HCT116 (cell line): Measurements from ENCODE around the gene NID2. TPM values are rescaled to one million over a fixed set of nuclear protein-coding genes. Genes with fewer than 3 reads are reported as not detected.

Source experiments
- ATAC-seq: fragments of 200-7000 bp; cut with Tn5 transposase; 2 replicates; pipeline ENCODE4 v1.9.1; 2020; ENCODE audit warnings: mild to moderate bottlenecking, moderate library complexity
- BruUV-seq: library from RNA; stranded (reverse); fragments of 400-500 nt; replicated peaks from 2 replicates; lab custom pipeline; 2021; lab: Mats Ljungman, UMichigan
- CTCF ChIA-PET: fragments of 300-600 bp; sonication (Branson Sonifier 250); formaldehyde crosslinking; loops from one replicate; lab custom pipeline; 2021; ENCODE audit warnings: antibody characterized with exemption; lab: Charles Lee
- POLR2A ChIA-PET: fragments of 300-600, 350-600 bp; sonication (Branson Sonifier 250); formaldehyde crosslinking; loops from one replicate; lab custom pipeline; 2021; ENCODE audit warnings: antibody characterized with exemption; lab: Charles Lee
- RAD21 ChIA-PET, 2 experiments: fragments of 300-600 bp; sonication (Branson Sonifier 250); formaldehyde crosslinking; loops; one replicate each; lab custom pipeline; 2023; ENCODE audit warnings: low total read pairs in 2 of 2; ENCODE audit not compliant: uncharacterized antibody in 2 of 2, unreplicated experiment in 2 of 2, low non-redundant PET in 1 of 2; lab: Charles Lee
- DNase-seq: peaks from one replicate; pipeline ENCODE4 v3.0.0-alpha.2; 2010; ENCODE audit warnings: low read depth, low spot score
- H2AFZ ChIP-seq: fragments of 200-600 bp; shearing (Covaris generic), sonication (generic); 2 replicates; pipeline ENCODE4 v1.6.1; 2017; ENCODE audit warnings: low read depth, mixed run types, mixed read lengths, antibody characterized with exemption, low read length; ENCODE audit not compliant: poor library complexity, severe bottlenecking
- H3K27ac ChIP-seq: 2 replicates; pipeline ENCODE4 v1.5.1; 2012; ENCODE audit warnings: low read depth, low read length
- H3K27me3 ChIP-seq: fragments of 200-600 bp; sonication (generic); 2 replicates; pipeline ENCODE4 v1.6.1; 2016; ENCODE audit warnings: mixed run types, low read length, mixed read lengths; ENCODE audit not compliant: insufficient read depth
- H3K36me3 ChIP-seq, 2 experiments: fragments of 200-500 bp in 1 of 2; fragments of 200-600 bp in 1 of 2; sonication (Bioruptor generic) in 1 of 2; sonication (generic) in 1 of 2; 2 replicates each; pipeline versions ENCODE4 v1.5.1 to v1.6.1; 2014 to 2016; ENCODE audit warnings: low read length in 2 of 2, inconsistent platforms in 1 of 2, mixed read lengths in 1 of 2, mixed run types in 1 of 2; ENCODE audit not compliant: insufficient read depth in 2 of 2, control insufficient read depth in 1 of 2
- H3K4me1 ChIP-seq, 2 experiments: fragments of 200-600 bp in 1 of 2; sonication (generic) in 1 of 2; 2 replicates each; pipeline versions ENCODE4 v1.5.1 to v1.6.1; 2012 to 2017; ENCODE audit warnings: low read length in 2 of 2, inconsistent platforms in 1 of 2, mild to moderate bottlenecking in 1 of 2, mixed read lengths in 1 of 2, mixed run types in 1 of 2, moderate library complexity in 1 of 2; ENCODE audit not compliant: insufficient read depth in 2 of 2, control insufficient read depth in 1 of 2
- H3K4me2 ChIP-seq: fragments of 200-600 bp; sonication (generic); 2 replicates; pipeline ENCODE4 v1.6.1; 2017; ENCODE audit warnings: mixed run types, low read length, mixed read lengths
- H3K4me3 ChIP-seq, 2 experiments: fragments of 200-600 bp in 1 of 2; sonication (generic) in 1 of 2; replicated peaks in 1 of 2; 2 replicates each; pipeline ENCODE4 v1.5.1; 2011 to 2016; ENCODE audit warnings: low read length in 2 of 2, control low read depth in 1 of 2, low read depth in 1 of 2, mild to moderate bottlenecking in 1 of 2, mixed read lengths in 1 of 2, mixed run types in 1 of 2
- H3K79me2 ChIP-seq: fragments of 200-600 bp; sonication (generic); 2 replicates; pipeline ENCODE4 v1.6.1; 2017; ENCODE audit warnings: mild to moderate bottlenecking, mixed run types, low read length, moderate library complexity, mixed read lengths; ENCODE audit not compliant: insufficient read depth
- H3K9ac ChIP-seq: fragments of 200-600 bp; sonication (generic); 2 replicates; pipeline ENCODE4 v1.6.1; 2016; ENCODE audit warnings: low read length, mixed read lengths
- H3K9me2 ChIP-seq: fragments of 200-600 bp; sonication (generic), shearing (Covaris generic); 2 replicates; pipeline ENCODE4 v1.6.1; 2017; ENCODE audit warnings: mixed run types, mild to moderate bottlenecking, moderate library complexity; ENCODE audit not compliant: insufficient read depth
- H3K9me3 ChIP-seq, 2 experiments: fragments of 200-500 bp in 1 of 2; fragments of 200-600 bp in 1 of 2; sonication (Bioruptor generic) in 1 of 2; sonication (generic) in 1 of 2; 2 replicates each; pipeline ENCODE4 v1.6.1; 2014 to 2017; ENCODE audit warnings: low read length in 2 of 2, mixed read lengths in 2 of 2, inconsistent platforms in 1 of 2, low read depth in 1 of 2, mild to moderate bottlenecking in 1 of 2, mixed run types in 1 of 2, moderate library complexity in 1 of 2; ENCODE audit not compliant: control insufficient read depth in 1 of 2, insufficient read depth in 1 of 2
- H4K20me1 ChIP-seq: fragments of 200-600 bp; sonication (generic), shearing (Covaris generic); 2 replicates; pipeline ENCODE4 v1.6.1; 2017; ENCODE audit warnings: mixed run types, mild to moderate bottlenecking, moderate library complexity; ENCODE audit not compliant: insufficient read depth
- ATF3 ChIP-seq: IDR thresholded peaks from 2 replicates; pipeline ENCODE4 v1.6.1; 2012
- CEBPB ChIP-seq: IDR thresholded peaks from 2 replicates; pipeline ENCODE4 v1.6.1; 2012; ENCODE audit warnings: low read depth
- CTCF ChIP-seq, 3 experiments: fragments of 200-600 bp in 1 of 3; sonication (generic) in 1 of 3; IDR thresholded peaks in 2 of 3; conservative IDR thresholded peaks in 1 of 3; 2 replicates each; pipeline ENCODE4 v1.5.1; 2012 to 2017; ENCODE audit warnings: low read depth in 2 of 3, low read length in 2 of 3, antibody characterized with exemption in 1 of 3, borderline replicate concordance in 1 of 3, control low read depth in 1 of 3, mild to moderate bottlenecking in 1 of 3, mixed read lengths in 1 of 3, mixed run types in 1 of 3, moderate library complexity in 1 of 3; ENCODE audit not compliant: insufficient read depth in 1 of 3
- EGR1 ChIP-seq: IDR thresholded peaks from 2 replicates; pipeline ENCODE4 v1.6.1; 2012; ENCODE audit warnings: low read depth
- ELF1 ChIP-seq: IDR thresholded peaks from 2 replicates; pipeline ENCODE4 v1.6.1; 2012; ENCODE audit warnings: low read depth, borderline replicate concordance
- EZH2 ChIP-seq: fragments of 200-600 bp; sonication (generic); IDR thresholded peaks from 2 replicates; pipeline ENCODE4 v1.6.1; 2017; ENCODE audit warnings: antibody characterized with exemption, mixed run types
- FOSL1 ChIP-seq: IDR thresholded peaks from 2 replicates; pipeline ENCODE4 v1.6.1; 2012; ENCODE audit warnings: low read depth
- JUND ChIP-seq: IDR thresholded peaks from 2 replicates; pipeline ENCODE4 v1.6.1; 2012
- MAX ChIP-seq: IDR thresholded peaks from 2 replicates; pipeline ENCODE4 v1.6.1; 2012
- POLR2A ChIP-seq: IDR thresholded peaks from 2 replicates; pipeline ENCODE4 v1.7.0; 2011; ENCODE audit warnings: borderline replicate concordance; ENCODE audit not compliant: insufficient read depth, insufficient read length; ENCODE audit errors: extremely low read depth
- POLR2AphosphoS5 ChIP-seq: IDR thresholded peaks from 2 replicates; pipeline ENCODE4 v1.6.1; 2011; ENCODE audit warnings: mild to moderate bottlenecking, low read depth, low read length, moderate library complexity
- RAD21 ChIP-seq: IDR thresholded peaks from 2 replicates; pipeline ENCODE4 v1.6.1; 2012; ENCODE audit warnings: low read depth, mild to moderate bottlenecking
- REST ChIP-seq: IDR thresholded peaks from 2 replicates; pipeline ENCODE4 v1.6.1; 2012; ENCODE audit warnings: low read depth
- SP1 ChIP-seq: IDR thresholded peaks from 2 replicates; pipeline ENCODE4 v1.6.1; 2012; ENCODE audit warnings: low read depth
- SRF ChIP-seq: IDR thresholded peaks from 2 replicates; pipeline ENCODE4 v1.6.1; 2012; ENCODE audit warnings: low read depth
- TCF7L2 ChIP-seq: IDR thresholded peaks from 2 replicates; pipeline ENCODE4 v1.7.0; 2011; ENCODE audit warnings: borderline replicate concordance, inconsistent platforms; ENCODE audit not compliant: insufficient read depth, insufficient read length; ENCODE audit errors: extremely low read depth
- YY1 ChIP-seq: IDR thresholded peaks from 2 replicates; pipeline ENCODE4 v1.6.1; 2011; ENCODE audit warnings: low read length, low read depth, moderate library complexity, mild to moderate bottlenecking; ENCODE audit not compliant: insufficient replicate concordance; ENCODE audit errors: extremely low read depth
- ZFX ChIP-seq: fragments of 450-650 bp; IDR thresholded peaks from 2 replicates; pipeline ENCODE4 v1.6.1; 2017
- intact Hi-C: fragments of 100-400 bp; cut with micrococcal nuclease; formaldehyde crosslinking; loops from 2 replicates; pipeline ENCODE4 v1.10.0; 2022
- total RNA-seq: library from RNA; stranded (reverse); gene quantifications from one replicate; pipeline ENCODE4 v1.2.1, GENCODE V29; 2021; ENCODE audit not compliant: unreplicated experiment

NID2 gene
- total RNA-seq, 1 experiment from 2014 or later = 0.84 TPM

- POLR2A ChIA-PET = no interaction called here
- ATAC-seq = no peak
- H3K27ac ChIP-seq = no peak overlapping the region
Observed at GRCh38 chr14:52044791-52045522, 23.9 kb downstream of the NID2 start.

More at GRCh38 chr14:52044791-52045522, 23.9 kb downstream of the NID2 start:
- no peaks in the 10 kb centered on the region for H3K36me3 ChIP-seq
- H3K9ac ChIP-seq = no peak overlapping the region
- H3K79me2 ChIP-seq = no peaks in the 10 kb centered on the region
- ChIA-PET RAD21 (no interaction called here), CTCF (interaction anchor here (0.5 to 1.4 kb wide), 6 partner anchors 12 to 87 kb away, joined by 3 to 4 read pairs (median 4); no protein-coding TSS in a partner anchor)
- no peaks in the 10 kb centered on the region for H3K9me3 ChIP-seq
- no peak overlapping the region for H3K4me2 ChIP-seq
- BruUV-seq = no TSS peak
- H3K27me3 ChIP-seq = no peaks in the 10 kb centered on the region
- H4K20me1 ChIP-seq = no peaks in the 10 kb centered on the region
- H2AFZ ChIP-seq = no peak overlapping the region
- no peaks in the 10 kb centered on the region for H3K9me2 ChIP-seq
- no peak for TF ChIP-seq TCF7L2
- no peak for TF ChIP-seq MAX
- TF ChIP-seq RAD21 = no peak
- no peak for TF ChIP-seq ELF1
- TF ChIP-seq SRF = no peak
- TF ChIP-seq POLR2A = no peak
- TF ChIP-seq SP1 = no peak
- TF ChIP-seq REST = no peak
- no peak for TF ChIP-seq POLR2AphosphoS5
- no peak for TF ChIP-seq EZH2
- no peak for TF ChIP-seq ATF3
- no peak for TF ChIP-seq YY1
- TF ChIP-seq JUND = no peak; the same call in 1 of the 2 replicates
- TF ChIP-seq ZFX = no peak
- TF ChIP-seq CEBPB = no peak
- TF ChIP-seq CTCF (IDR thresholded peaks at IDR 0.05 in 2 of 3, conservative IDR thresholded peaks at IDR 0.05 in 1 of 3; ENCODE audit: borderline replicate concordance in 1 of 3, insufficient read depth in 1 of 3, low read depth in 2 of 3, low read length in 2 of 3) = no peak
- TF ChIP-seq FOSL1 = no peak
- no peak for TF ChIP-seq EGR1
- H3K4me1 ChIP-seq = peaks cover 0 to 13% of the 10 kb centered on the region in 2 experiments; a peak in 1 of 4 replicates
- intact Hi-C loops = loop anchor here (5.0 kb wide), 1 partner anchor 1262 kb away; no protein-coding TSS in a partner anchor
- no peak for DNase-seq
- H3K4me3 ChIP-seq = no peak overlapping the region
